Hepatocyte (in vitro differentiated cells): ENCODE data around the gene RABGAP1.

Experiments
- EZH2 ChIP-seq: fragments of 200-600 bp; sonication (generic); IDR thresholded peaks from 2 replicates; pipeline ENCODE4 v1.6.1; 2016; ENCODE audit warnings: antibody characterized with exemption, mild to moderate bottlenecking, borderline replicate concordance
- EZH2phosphoT487 ChIP-seq: fragments of 200-600 bp; sonication (generic); IDR thresholded peaks from one replicate; pipeline ENCODE4 v1.6.1; 2018; ENCODE audit warnings: antibody characterized with exemption, mild to moderate bottlenecking, low read depth, moderate library complexity; ENCODE audit not compliant: unreplicated experiment, severe bottlenecking
- TF ChIP-seq, protein P1 (sequence below): fragments of 200-600 bp; sonication (generic); IDR thresholded peaks from 2 replicates; pipeline ENCODE4 v1.5.1; 2016; ENCODE audit warnings: antibody characterized with exemption, mild to moderate bottlenecking; ENCODE audit not compliant: poor library complexity

DNA sequence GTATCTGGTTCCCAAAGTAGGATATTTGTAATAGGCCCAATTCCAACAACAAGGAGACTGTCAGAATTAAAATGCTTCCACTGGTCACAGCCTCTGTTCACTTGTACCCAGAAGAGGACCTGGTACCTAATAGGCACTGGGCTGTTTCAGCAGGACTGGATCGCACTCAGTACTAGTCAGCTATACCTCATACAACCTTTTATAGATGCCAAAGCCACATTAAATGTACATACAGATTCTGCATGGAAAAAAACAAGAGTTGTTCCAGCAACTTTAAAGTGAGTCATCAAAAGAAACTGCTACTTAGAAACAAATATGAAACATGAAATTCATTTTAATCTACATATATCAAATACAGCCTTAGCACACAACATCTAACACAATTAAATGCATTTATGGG, 180.1 kb downstream of the RABGAP1 start:
- no peak for TF ChIP-seq EZH2
- TF ChIP-seq EZH2phosphoT487, result no peak
- TF ChIP-seq, protein P1, sequence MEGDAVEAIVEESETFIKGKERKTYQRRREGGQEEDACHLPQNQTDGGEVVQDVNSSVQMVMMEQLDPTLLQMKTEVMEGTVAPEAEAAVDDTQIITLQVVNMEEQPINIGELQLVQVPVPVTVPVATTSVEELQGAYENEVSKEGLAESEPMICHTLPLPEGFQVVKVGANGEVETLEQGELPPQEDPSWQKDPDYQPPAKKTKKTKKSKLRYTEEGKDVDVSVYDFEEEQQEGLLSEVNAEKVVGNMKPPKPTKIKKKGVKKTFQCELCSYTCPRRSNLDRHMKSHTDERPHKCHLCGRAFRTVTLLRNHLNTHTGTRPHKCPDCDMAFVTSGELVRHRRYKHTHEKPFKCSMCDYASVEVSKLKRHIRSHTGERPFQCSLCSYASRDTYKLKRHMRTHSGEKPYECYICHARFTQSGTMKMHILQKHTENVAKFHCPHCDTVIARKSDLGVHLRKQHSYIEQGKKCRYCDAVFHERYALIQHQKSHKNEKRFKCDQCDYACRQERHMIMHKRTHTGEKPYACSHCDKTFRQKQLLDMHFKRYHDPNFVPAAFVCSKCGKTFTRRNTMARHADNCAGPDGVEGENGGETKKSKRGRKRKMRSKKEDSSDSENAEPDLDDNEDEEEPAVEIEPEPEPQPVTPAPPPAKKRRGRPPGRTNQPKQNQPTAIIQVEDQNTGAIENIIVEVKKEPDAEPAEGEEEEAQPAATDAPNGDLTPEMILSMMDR, result no peak
